ENCODE measurements around the gene CD200. TPM values are rescaled to one million over a fixed set of nuclear protein-coding genes. Genes with fewer than 3 reads are reported as not detected.

Gene CD200
- 0.82 and 0.91 TPM in 2 replicates for total RNA-seq (2014; rRNA removed; shearing (Covaris generic))

GRCh38 chr3:112333002-112333380 is at the start of gene CD200:
CD200 (plus strand) TSS chr3:112333156; CDS start chr3:112333213, 57 bp downstream.

GRCh38 chr3:112293368-112294321 is 39.3 kb upstream of the CD200 start, which contains the start of gene SLC9C1:
SLC9C1 (minus strand) TSS chr3:112294216; CDS start chr3:112286791, 7,425 bp downstream.

Other genes with a start within 250 kb of the CD200 start
- 5.1 and 6.0 TPM in 2 replicates for gene C3orf52, start 246.8 kb upstream of the CD200 start, total RNA-seq (2014; rRNA removed; shearing (Covaris generic))
- gene GCSAM, start 199.9 kb upstream of the CD200 start, total RNA-seq (2014; rRNA removed; shearing (Covaris generic)), result not detected in 2 replicates
- gene SLC9C1, start 38.9 kb upstream of the CD200 start, total RNA-seq (2014; rRNA removed; shearing (Covaris generic)), result 0.04 TPM in 1 of 2 replicates, not detected in the other
- not detected in 2 replicates for gene BTLA, start 166.3 kb downstream of the CD200 start, total RNA-seq (2014; rRNA removed; shearing (Covaris generic))
- 99.6 and 109 TPM in 2 replicates for gene ATG3, start 228.8 kb downstream of the CD200 start, total RNA-seq (2014; rRNA removed; shearing (Covaris generic))
- gene SLC35A5, start 228.9 kb downstream of the CD200 start, total RNA-seq (2014; rRNA removed; shearing (Covaris generic)), result 12.9 and 16.0 TPM in 2 replicates